B cell (primary cell): ENCODE data around the gene CPT1A. TPM values are rescaled to one million over a fixed set of nuclear protein-coding genes. Genes with fewer than 3 reads are reported as not detected.

Experiments used
- ATAC-seq: fragments of 200-7000 bp; cut with Tn5 transposase; one replicate; pipeline ENCODE4 v1.10.0; 2021; ENCODE audit warnings: low read depth, mild to moderate bottlenecking, moderate number of reproducible peaks, moderate library complexity
- CTCF ChIA-PET: fragments of 350-600 bp; sonication (Branson Sonifier 250); formaldehyde crosslinking; loops from one replicate; lab custom pipeline; 2021; ENCODE audit warnings: antibody characterized with exemption, inconsistent platforms; lab: Charles Lee
- POLR2A ChIA-PET: fragments of 350-600 bp; sonication (Branson Sonifier 250); formaldehyde crosslinking; loops from one replicate; lab custom pipeline; 2021; ENCODE audit warnings: antibody characterized with exemption; lab: Charles Lee
- DNase-seq: peaks from one replicate; pipeline ENCODE4 v3.0.0; 2013
- H2AFZ ChIP-seq: 2 replicates; pipeline ENCODE4 v1.6.1; 2012; ENCODE audit warnings: mild to moderate bottlenecking, low read depth, low read length; ENCODE audit not compliant: insufficient read depth, poor library complexity, severe bottlenecking
- H3K27ac ChIP-seq, 2 donors: 1 replicate in 1 of 2; 2 replicates in 1 of 2; pipeline ENCODE4 v1.5.1; 2012 to 2013; ENCODE audit warnings: low read length in 2 of 2, mild to moderate bottlenecking in 2 of 2, moderate library complexity in 1 of 2
- H3K27me3 ChIP-seq, 4 experiments: fragments of 200-600 bp in 1 of 4; sonication (generic) in 1 of 4; replicated peaks in 1 of 4; 1 replicate in 2 of 4; 2 replicates in 2 of 4; pipeline versions ENCODE4 v1.6.1 to v1.7.0; 2013 to 2016; ENCODE audit warnings: low read length in 3 of 4, mild to moderate bottlenecking in 2 of 4, mixed read lengths in 1 of 4, moderate library complexity in 1 of 4; ENCODE audit not compliant: insufficient read depth in 4 of 4, control insufficient read depth in 3 of 4; ENCODE audit errors: control extremely low read depth in 1 of 4
- H3K36me3 ChIP-seq, 2 experiments: replicated peaks in 1 of 2; 1 replicate in 1 of 2; 2 replicates in 1 of 2; pipeline versions ENCODE4 v1.6.1 to v1.7.1; 2013; ENCODE audit warnings: low read length in 1 of 2; ENCODE audit not compliant: insufficient read depth in 2 of 2, control insufficient read depth in 1 of 2; ENCODE audit errors: control extremely low read depth in 1 of 2, extremely low read depth in 1 of 2
- H3K4me1 ChIP-seq, 2 donors: fragments of 200-600 bp in 1 of 2; sonication (generic) in 1 of 2; 1 replicate in 1 of 2; 2 replicates in 1 of 2; pipeline versions ENCODE4 v1.5.1 to v1.6.1; 2013 to 2017; ENCODE audit warnings: low read length in 2 of 2; ENCODE audit not compliant: control insufficient read depth in 2 of 2, insufficient read depth in 2 of 2
- H3K4me2 ChIP-seq: replicated peaks from 2 replicates; pipeline ENCODE3; 2012; ENCODE audit warnings: mild to moderate bottlenecking, low read depth, low read length; ENCODE audit not compliant: poor library complexity, severe bottlenecking
- H3K4me3 ChIP-seq, 5 experiments: fragments of 200-600 bp in 1 of 5; sonication (generic) in 1 of 5; 1 replicate in 3 of 5; 2 replicates in 2 of 5; pipeline versions ENCODE4 v1.5.1 to v1.7.0; 2011 to 2016; ENCODE audit warnings: low read length in 4 of 5, mild to moderate bottlenecking in 4 of 5, low read depth in 2 of 5, control low read depth in 1 of 5, moderate library complexity in 1 of 5; ENCODE audit not compliant: insufficient read depth in 1 of 5; ENCODE audit errors: control extremely low read depth in 1 of 5, extremely low read depth in 1 of 5
- H3K79me2 ChIP-seq: fragments of 200-600 bp; sonication (generic); one replicate; pipeline ENCODE4 v1.6.0; 2016; ENCODE audit warnings: low read length; ENCODE audit not compliant: control insufficient read depth, insufficient read depth
- H3K9ac ChIP-seq: fragments of 200-600 bp; sonication (generic); 2 replicates; pipeline ENCODE4 v1.6.1; 2017; ENCODE audit warnings: mild to moderate bottlenecking, low read length, moderate library complexity
- H3K9me3 ChIP-seq, 3 donors: one replicate each; pipeline versions ENCODE4 v1.6.1 to v1.7.1; 2013; ENCODE audit warnings: low read length in 2 of 3; ENCODE audit not compliant: control insufficient read depth in 2 of 3, insufficient read depth in 1 of 3; ENCODE audit errors: control extremely low read depth in 1 of 3
- H4K20me1 ChIP-seq: 2 replicates; pipeline ENCODE4 v1.6.0; 2012; ENCODE audit warnings: mild to moderate bottlenecking, low read length; ENCODE audit not compliant: insufficient read depth, control insufficient read depth, poor library complexity, severe bottlenecking
- H3K27ac Mint-ChIP-seq: one replicate; pipeline ENCODE4 v1.8.0; 2021; ENCODE audit warnings: mixed read lengths
- H3K27me3 Mint-ChIP-seq: one replicate; pipeline ENCODE4 v1.8.0; 2021; ENCODE audit warnings: mixed read lengths
- H3K4me1 Mint-ChIP-seq: one replicate; pipeline ENCODE4 v1.8.0; 2021; ENCODE audit warnings: mixed read lengths
- H3K4me3 Mint-ChIP-seq: one replicate; pipeline ENCODE4 v1.8.0; 2021; ENCODE audit warnings: mixed read lengths
- H3K9me3 Mint-ChIP-seq: one replicate; pipeline ENCODE4 v1.8.0; 2022; ENCODE audit warnings: mixed read lengths; ENCODE audit not compliant: insufficient read depth
- EZH2 ChIP-seq: IDR thresholded peaks from 2 replicates; pipeline ENCODE4 v1.6.1; 2012; ENCODE audit warnings: borderline replicate concordance, low read depth, mild to moderate bottlenecking, moderate library complexity, low read length; ENCODE audit not compliant: insufficient read depth, poor library complexity, severe bottlenecking
- WGBS: methylation state at CpG from one replicate; pipeline ENCODE4 v1.1.5; 2013; ENCODE audit warnings: missing lambda C conversion rate; ENCODE audit not compliant: insufficient coverage; 5-methylcytosine and 5-hydroxymethylcytosine counted together
- intact Hi-C: fragments of 100-400 bp; cut with micrococcal nuclease; formaldehyde crosslinking; loops from one replicate; pipeline ENCODE4 v1.10.0; 2022
- polyA plus RNA-seq: library from polyadenylated mRNA; depleted of rRNA; stranded (reverse); fragments of >200 nt; gene quantifications from 2 replicates; pipeline ENCODE4 v1.2.3, GENCODE V29; 2012
- total RNA-seq, 2 donors: library from RNA; stranded (reverse); fragments of 120-200 nt in 1 of 2; gene quantifications; 1 replicate in 1 of 2; 2 replicates in 1 of 2; pipeline versions ENCODE4 v1.2.3 to v1.2.4, GENCODE V29; 2013 to 2022
- TF ChIP-seq, protein P1 (sequence below): fragments of 200-600 bp; IDR thresholded peaks from one replicate; pipeline ENCODE4 v1.8.0; 2022; ENCODE audit warnings: antibody characterized with exemption, mild to moderate bottlenecking

The CPT1A gene
- total and polyA plus RNA-seq, 2 donors (not counting 1 experiment from before 2014, with no cell fraction given) = 15.6 to 40.8 TPM

DNA sequence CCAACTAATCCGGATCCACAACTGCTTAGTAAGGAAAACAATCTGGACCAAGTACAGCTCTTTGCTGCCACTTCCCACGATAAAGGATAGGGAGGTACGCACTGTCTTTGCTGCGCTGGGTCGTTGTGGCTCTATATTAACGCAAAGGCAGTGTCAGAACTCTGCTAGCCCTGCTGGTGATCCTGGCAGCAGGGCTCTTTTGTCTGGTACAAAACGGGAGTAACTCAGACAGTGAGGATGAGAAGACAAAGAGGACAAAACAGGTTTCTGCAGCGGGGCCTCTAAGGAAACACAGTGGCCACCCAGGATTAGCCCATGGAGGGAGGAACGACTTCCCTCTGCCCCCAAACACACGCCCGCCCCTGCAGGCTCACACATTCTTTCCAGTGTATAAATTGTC lies 131.3 kb downstream of the CPT1A start:
- H3K27ac Mint-ChIP-seq = no peak overlapping the region
- H3K27me3 Mint-ChIP-seq = peaks cover 3% of the 10 kb centered on the region
- H3K4me1 Mint-ChIP-seq = no peaks in the 10 kb centered on the region
- no peak overlapping the region for H3K27ac ChIP-seq
- H2AFZ ChIP-seq = no peak overlapping the region
- H3K4me3 ChIP-seq = no peak overlapping the region
- intact Hi-C loops = no loop called here
- H4K20me1 ChIP-seq = no peaks in the 10 kb centered on the region
- H3K4me1 ChIP-seq = no peaks in the 10 kb centered on the region
- no peak for DNase-seq
- H3K9ac ChIP-seq = no peak overlapping the region
- no peaks in the 10 kb centered on the region for H3K27me3 ChIP-seq
- ChIA-PET POLR2A (no interaction called here), CTCF (no interaction called here)
- no peaks in the 10 kb centered on the region for H3K36me3 ChIP-seq
- no peak overlapping the region for H3K4me3 Mint-ChIP-seq
- 91% methylated on average over 11 of the region's 11 CpGs for WGBS
- no peaks in the 10 kb centered on the region for H3K79me2 ChIP-seq
- H3K9me3 ChIP-seq = no peaks in the 10 kb centered on the region
- no peak overlapping the region for H3K4me2 ChIP-seq
- H3K9me3 Mint-ChIP-seq = no peaks in the 10 kb centered on the region
- TF ChIP-seq, protein P1, sequence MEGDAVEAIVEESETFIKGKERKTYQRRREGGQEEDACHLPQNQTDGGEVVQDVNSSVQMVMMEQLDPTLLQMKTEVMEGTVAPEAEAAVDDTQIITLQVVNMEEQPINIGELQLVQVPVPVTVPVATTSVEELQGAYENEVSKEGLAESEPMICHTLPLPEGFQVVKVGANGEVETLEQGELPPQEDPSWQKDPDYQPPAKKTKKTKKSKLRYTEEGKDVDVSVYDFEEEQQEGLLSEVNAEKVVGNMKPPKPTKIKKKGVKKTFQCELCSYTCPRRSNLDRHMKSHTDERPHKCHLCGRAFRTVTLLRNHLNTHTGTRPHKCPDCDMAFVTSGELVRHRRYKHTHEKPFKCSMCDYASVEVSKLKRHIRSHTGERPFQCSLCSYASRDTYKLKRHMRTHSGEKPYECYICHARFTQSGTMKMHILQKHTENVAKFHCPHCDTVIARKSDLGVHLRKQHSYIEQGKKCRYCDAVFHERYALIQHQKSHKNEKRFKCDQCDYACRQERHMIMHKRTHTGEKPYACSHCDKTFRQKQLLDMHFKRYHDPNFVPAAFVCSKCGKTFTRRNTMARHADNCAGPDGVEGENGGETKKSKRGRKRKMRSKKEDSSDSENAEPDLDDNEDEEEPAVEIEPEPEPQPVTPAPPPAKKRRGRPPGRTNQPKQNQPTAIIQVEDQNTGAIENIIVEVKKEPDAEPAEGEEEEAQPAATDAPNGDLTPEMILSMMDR = no peak
- TF ChIP-seq EZH2 = no peak
- ATAC-seq = no peak

DNA sequence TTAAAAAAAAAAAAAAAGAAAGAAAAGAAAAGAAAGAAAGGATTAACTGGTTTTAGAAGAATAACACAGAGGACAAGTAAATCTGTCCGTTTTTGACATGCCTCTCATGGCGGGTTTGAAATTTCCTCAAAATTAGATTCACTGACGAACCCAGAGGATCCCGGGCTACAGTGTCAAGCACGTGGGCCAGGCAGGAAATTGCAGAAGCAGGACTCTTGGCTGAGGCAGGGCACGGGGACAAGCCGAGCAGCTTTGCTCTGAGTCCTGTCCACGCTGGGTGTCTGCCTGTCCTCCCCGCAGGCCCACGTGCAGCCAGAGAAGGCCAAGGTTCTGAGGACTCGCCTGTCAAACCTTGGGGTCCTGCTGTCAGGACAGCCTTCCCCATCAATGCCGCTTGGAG lies 132.7 kb downstream of the CPT1A start:
- H3K4me3 Mint-ChIP-seq = no peak overlapping the region
- Histone ChIP-seq H3K4me3 (no peak overlapping the region), H3K36me3 (no peaks in the 10 kb centered on the region), H3K4me2 (no peak overlapping the region), H3K27ac (no peak overlapping the region), H3K9ac (no peak overlapping the region), H3K4me1 (no peaks in the 10 kb centered on the region), H3K27me3 (no peaks in the 10 kb centered on the region), H2AFZ (no peak overlapping the region), H3K79me2 (no peaks in the 10 kb centered on the region), H4K20me1 (no peaks in the 10 kb centered on the region), H3K9me3 (no peaks in the 10 kb centered on the region)
- ChIA-PET POLR2A (no interaction called here), CTCF (no interaction called here)
- no peak overlapping the region for H3K27ac Mint-ChIP-seq
- 93% methylated on average over 12 of the region's 12 CpGs for WGBS
- H3K4me1 Mint-ChIP-seq = no peaks in the 10 kb centered on the region
- intact Hi-C loops = no loop called here
- DNase-seq (no peak), ATAC-seq (no peak)
- no peaks in the 10 kb centered on the region for H3K9me3 Mint-ChIP-seq
- no peak for TF ChIP-seq EZH2
- TF ChIP-seq, protein P1 = no peak
- peaks cover 2% of the 10 kb centered on the region for H3K27me3 Mint-ChIP-seq
